IPS DF 6.9 (cell line): Measurements from ENCODE around the gene APBA1.

ENCODE experiments used
- DNase-seq: peaks from one replicate; pipeline ENCODE4 v3.0.0-alpha.2; 2013; ENCODE audit warnings: low read depth, low spot score
- H3K27ac ChIP-seq: one replicate; pipeline ENCODE4 v1.5.1; 2013; ENCODE audit warnings: low read length, control low read depth
- H3K27me3 ChIP-seq: 2 replicates; pipeline ENCODE4 v1.6.1; 2013; ENCODE audit warnings: mild to moderate bottlenecking, low read length; ENCODE audit not compliant: control insufficient read depth, insufficient read depth
- H3K36me3 ChIP-seq: 2 replicates; pipeline ENCODE4 v1.6.1; 2013; ENCODE audit warnings: low read length; ENCODE audit not compliant: control insufficient read depth, insufficient read depth
- H3K4me1 ChIP-seq: 2 replicates; pipeline ENCODE4 v1.6.1; 2013; ENCODE audit warnings: low read length; ENCODE audit not compliant: control insufficient read depth, insufficient read depth
- H3K4me3 ChIP-seq: 2 replicates; pipeline ENCODE4 v1.5.1; 2013; ENCODE audit warnings: mild to moderate bottlenecking, low read length
- H3K9me3 ChIP-seq: 2 replicates; pipeline ENCODE4 v1.6.1; 2013; ENCODE audit warnings: low read length, inconsistent platforms; ENCODE audit not compliant: control insufficient read depth, insufficient read depth
- WGBS: extraction: QIAGEN DNeasy Blood & Tissue Kit; methylation state at CpG from one replicate; pipeline ENCODE4 v1.1.7; 2013; ENCODE audit warnings: mixed read lengths, missing lambda C conversion rate; ENCODE audit not compliant: insufficient read length, insufficient coverage; 5-methylcytosine and 5-hydroxymethylcytosine counted together

APBA1 gene

GRCh38 chr9:69432623-69433022, 239.5 kb downstream of the APBA1 start:
- Histone ChIP-seq H3K9me3 (no peaks in the 10 kb centered on the region), H3K4me1 (no peaks in the 10 kb centered on the region), H3K36me3 (no peaks in the 10 kb centered on the region), H3K4me3 (no peak overlapping the region), H3K27me3 (no peaks in the 10 kb centered on the region), H3K27ac (no peak overlapping the region)
- WGBS, result no CpG with 5 or more reads among the region's 11 CpGs
- no peak for DNase-seq

- H3K4me1 ChIP-seq, result no peaks in the 10 kb centered on the region
- DNase-seq, result no peak
- no CpG with 5 or more reads among the region's 1 CpG for WGBS
- no peak overlapping the region for H3K27ac ChIP-seq
- H3K4me3 ChIP-seq, result no peak overlapping the region
- H3K27me3 ChIP-seq, result no peaks in the 10 kb centered on the region
- no peaks in the 10 kb centered on the region for H3K36me3 ChIP-seq
- H3K9me3 ChIP-seq, result no peaks in the 10 kb centered on the region
These were observed 240.4 kb downstream of the APBA1 start for GRCh38 chr9:69431777-69432176.

GRCh38 chr9:69431203-69431602, 241.0 kb downstream of the APBA1 start:
- DNase-seq, result no peak
- Histone ChIP-seq H3K27ac (no peak overlapping the region), H3K4me1 (no peaks in the 10 kb centered on the region), H3K9me3 (no peaks in the 10 kb centered on the region), H3K4me3 (no peak overlapping the region), H3K27me3 (no peaks in the 10 kb centered on the region), H3K36me3 (no peaks in the 10 kb centered on the region)
- WGBS, result no CpG with 5 or more reads among the region's 13 CpGs

GRCh38 chr9:69430206-69430605, 242.0 kb downstream of the APBA1 start:
- Histone ChIP-seq H3K9me3 (no peaks in the 10 kb centered on the region), H3K4me1 (no peaks in the 10 kb centered on the region), H3K4me3 (no peak overlapping the region), H3K27ac (no peak overlapping the region), H3K27me3 (no peaks in the 10 kb centered on the region), H3K36me3 (no peaks in the 10 kb centered on the region)
- no peak for DNase-seq
- WGBS, result no CpG with 5 or more reads among the region's 4 CpGs

GRCh38 chr9:69429281-69429680, 242.9 kb downstream of the APBA1 start:
- Histone ChIP-seq H3K4me3 (no peak overlapping the region), H3K9me3 (no peaks in the 10 kb centered on the region), H3K36me3 (no peaks in the 10 kb centered on the region), H3K4me1 (no peaks in the 10 kb centered on the region), H3K27me3 (no peaks in the 10 kb centered on the region), H3K27ac (no peak overlapping the region)
- no CpG with 5 or more reads among the region's 6 CpGs for WGBS
- no peak for DNase-seq

GRCh38 chr9:69428017-69428785, 244.0 kb downstream of the APBA1 start:
- WGBS, result no CpG with 5 or more reads among the region's 15 CpGs
- no peak overlapping the region for H3K4me3 ChIP-seq
- no peaks in the 10 kb centered on the region for H3K36me3 ChIP-seq
- no peaks in the 10 kb centered on the region for H3K9me3 ChIP-seq
- no peaks in the 10 kb centered on the region for H3K4me1 ChIP-seq
- H3K27me3 ChIP-seq, result no peaks in the 10 kb centered on the region
- DNase-seq, result no peak
- no peak overlapping the region for H3K27ac ChIP-seq

GRCh38 chr9:69427286-69427685, 244.9 kb downstream of the APBA1 start:
- H3K27ac ChIP-seq, result no peak overlapping the region
- H3K4me1 ChIP-seq, result no peaks in the 10 kb centered on the region
- no CpG with 5 or more reads among the region's 4 CpGs for WGBS
- no peaks in the 10 kb centered on the region for H3K27me3 ChIP-seq
- H3K4me3 ChIP-seq, result no peak overlapping the region
- no peak for DNase-seq
- H3K9me3 ChIP-seq, result no peaks in the 10 kb centered on the region
- H3K36me3 ChIP-seq, result no peaks in the 10 kb centered on the region

- H3K4me3 ChIP-seq, result no peak overlapping the region
- WGBS, result no CpG with 5 or more reads among the region's 17 CpGs
- no peaks in the 10 kb centered on the region for H3K9me3 ChIP-seq
- H3K27ac ChIP-seq, result no peak overlapping the region
- H3K27me3 ChIP-seq, result no peaks in the 10 kb centered on the region
- no peak for DNase-seq
- H3K4me1 ChIP-seq, result no peaks in the 10 kb centered on the region
- H3K36me3 ChIP-seq, result no peaks in the 10 kb centered on the region
These were observed 246.9 kb downstream of the APBA1 start for GRCh38 chr9:69425136-69425801.

- WGBS, result no CpG with 5 or more reads among the region's 16 CpGs
- Histone ChIP-seq H3K36me3 (no peaks in the 10 kb centered on the region), H3K9me3 (no peaks in the 10 kb centered on the region), H3K4me1 (no peaks in the 10 kb centered on the region), H3K27ac (no peak overlapping the region), H3K27me3 (no peaks in the 10 kb centered on the region), H3K4me3 (no peak overlapping the region)
- peak; percentile 83 for DNase-seq
These were observed 250.0 kb downstream of the APBA1 start for GRCh38 chr9:69421908-69422801.

- no peaks in the 10 kb centered on the region for H3K4me1 ChIP-seq
- no peaks in the 10 kb centered on the region for H3K27me3 ChIP-seq
- H3K4me3 ChIP-seq, result no peak overlapping the region
- no peaks in the 10 kb centered on the region for H3K9me3 ChIP-seq
- H3K36me3 ChIP-seq, result no peaks in the 10 kb centered on the region
- DNase-seq, result no peak
- H3K27ac ChIP-seq, result no peak overlapping the region
- no CpG with 5 or more reads among the region's 10 CpGs for WGBS
These were observed 251.4 kb downstream of the APBA1 start for GRCh38 chr9:69420611-69421270.
